Parathyroid adenoma (tissue), 2 donors: Measurements from ENCODE around the gene NFASC.

Source experiments
- H2AFZ ChIP-seq: fragments of 300-600 bp; sonication (generic); one replicate; pipeline ENCODE4 v1.7.0; 2017; ENCODE audit warnings: antibody characterized with exemption, mild to moderate bottlenecking
- H3K27ac ChIP-seq: fragments of 300-600 bp; sonication (generic); one replicate; pipeline ENCODE4 v1.7.0; 2017
- H3K27me3 ChIP-seq: fragments of 300-600 bp; sonication (generic); one replicate; pipeline ENCODE4 v1.7.0; 2017; ENCODE audit warnings: low read length; ENCODE audit not compliant: control insufficient read depth, insufficient read depth
- H3K36me3 ChIP-seq: fragments of 300-600 bp; sonication (generic); one replicate; pipeline ENCODE4 v1.7.0; 2017; ENCODE audit warnings: low read length; ENCODE audit not compliant: control insufficient read depth, insufficient read depth
- H3K4me1 ChIP-seq: fragments of 300-600 bp; sonication (generic); one replicate; pipeline ENCODE4 v1.7.0; 2017; ENCODE audit warnings: control low read depth
- H3K4me2 ChIP-seq: fragments of 300-600 bp; sonication (generic); one replicate; pipeline ENCODE4 v1.7.0; 2017; ENCODE audit warnings: low read length
- H3K4me3 ChIP-seq: fragments of 300-600 bp; sonication (generic); one replicate; pipeline ENCODE4 v1.7.0; 2017; ENCODE audit warnings: low read depth, low read length
- H3K79me2 ChIP-seq: fragments of 300-600 bp; sonication (generic); one replicate; pipeline ENCODE4 v1.7.0; 2017; ENCODE audit warnings: control low read depth
- H3K9ac ChIP-seq: fragments of 300-600 bp; sonication (generic); one replicate; pipeline ENCODE4 v1.7.0; 2017; ENCODE audit warnings: mild to moderate bottlenecking
- H3K9me3 ChIP-seq: fragments of 300-600 bp; sonication (generic); one replicate; pipeline ENCODE4 v1.7.0; 2017; ENCODE audit warnings: low read length; ENCODE audit not compliant: control insufficient read depth
- TF ChIP-seq, protein P1 (sequence below): fragments of 300-600 bp; sonication (generic); IDR thresholded peaks from one replicate; pipeline ENCODE4 v1.7.0; 2017; ENCODE audit warnings: antibody characterized with exemption, mild to moderate bottlenecking
- donor health status: primary hyperparathyroidism.

The NFASC gene

DNA sequence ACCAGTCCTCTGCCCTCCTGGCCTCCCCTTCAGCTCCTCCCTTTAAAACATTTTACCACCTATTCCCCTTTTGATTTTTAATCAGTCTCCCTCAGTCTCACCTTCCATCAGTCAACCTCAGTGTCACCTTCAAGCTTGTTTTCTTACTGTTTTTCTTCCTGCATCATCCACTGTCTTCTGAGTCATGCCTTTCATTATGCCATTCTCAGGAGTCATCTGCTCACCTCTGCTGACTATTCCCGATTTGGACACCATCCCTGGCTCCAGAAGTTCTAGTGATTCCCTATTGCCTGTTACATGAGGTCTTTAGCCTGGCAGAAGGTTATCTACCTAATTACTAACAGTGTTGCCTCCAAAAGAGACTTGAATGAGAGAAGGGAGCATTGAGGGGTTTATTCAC is 23.9 kb downstream of the NFASC start:
- no peak overlapping the region for H3K4me2 ChIP-seq
- H3K27ac ChIP-seq, result no peak overlapping the region
- no peak overlapping the region for H3K9ac ChIP-seq
- TF ChIP-seq, protein P1, sequence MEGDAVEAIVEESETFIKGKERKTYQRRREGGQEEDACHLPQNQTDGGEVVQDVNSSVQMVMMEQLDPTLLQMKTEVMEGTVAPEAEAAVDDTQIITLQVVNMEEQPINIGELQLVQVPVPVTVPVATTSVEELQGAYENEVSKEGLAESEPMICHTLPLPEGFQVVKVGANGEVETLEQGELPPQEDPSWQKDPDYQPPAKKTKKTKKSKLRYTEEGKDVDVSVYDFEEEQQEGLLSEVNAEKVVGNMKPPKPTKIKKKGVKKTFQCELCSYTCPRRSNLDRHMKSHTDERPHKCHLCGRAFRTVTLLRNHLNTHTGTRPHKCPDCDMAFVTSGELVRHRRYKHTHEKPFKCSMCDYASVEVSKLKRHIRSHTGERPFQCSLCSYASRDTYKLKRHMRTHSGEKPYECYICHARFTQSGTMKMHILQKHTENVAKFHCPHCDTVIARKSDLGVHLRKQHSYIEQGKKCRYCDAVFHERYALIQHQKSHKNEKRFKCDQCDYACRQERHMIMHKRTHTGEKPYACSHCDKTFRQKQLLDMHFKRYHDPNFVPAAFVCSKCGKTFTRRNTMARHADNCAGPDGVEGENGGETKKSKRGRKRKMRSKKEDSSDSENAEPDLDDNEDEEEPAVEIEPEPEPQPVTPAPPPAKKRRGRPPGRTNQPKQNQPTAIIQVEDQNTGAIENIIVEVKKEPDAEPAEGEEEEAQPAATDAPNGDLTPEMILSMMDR, result no peak
- no peaks in the 10 kb centered on the region for H3K9me3 ChIP-seq
- H3K79me2 ChIP-seq, result no peaks in the 10 kb centered on the region
- no peak overlapping the region for H3K4me3 ChIP-seq
- H3K4me1 ChIP-seq, result no peaks in the 10 kb centered on the region
- no peak overlapping the region for H2AFZ ChIP-seq
- H3K36me3 ChIP-seq, result no peaks in the 10 kb centered on the region
- no peaks in the 10 kb centered on the region for H3K27me3 ChIP-seq

- H3K9ac ChIP-seq, result no peak overlapping the region
- TF ChIP-seq, protein P1, result no peak
- H3K36me3 ChIP-seq, result no peaks in the 10 kb centered on the region
- H3K27ac ChIP-seq, result no peak overlapping the region
- no peaks in the 10 kb centered on the region for H3K79me2 ChIP-seq
- H3K27me3 ChIP-seq, result no peaks in the 10 kb centered on the region
- no peaks in the 10 kb centered on the region for H3K4me1 ChIP-seq
- H2AFZ ChIP-seq, result no peak overlapping the region
- H3K4me2 ChIP-seq, result no peak overlapping the region
- no peak overlapping the region for H3K4me3 ChIP-seq
- no peaks in the 10 kb centered on the region for H3K9me3 ChIP-seq
Measured at GRCh38 chr1:204896023-204896422, 25.4 kb downstream of the NFASC start.

- no peaks in the 10 kb centered on the region for H3K79me2 ChIP-seq
- H3K27ac ChIP-seq, result no peak overlapping the region
- H3K9ac ChIP-seq, result no peak overlapping the region
- H3K4me3 ChIP-seq, result no peak overlapping the region
- H2AFZ ChIP-seq, result no peak overlapping the region
- H3K9me3 ChIP-seq, result no peaks in the 10 kb centered on the region
- TF ChIP-seq, protein P1, result no peak
- H3K27me3 ChIP-seq, result no peaks in the 10 kb centered on the region
- H3K4me1 ChIP-seq, result no peaks in the 10 kb centered on the region
- no peaks in the 10 kb centered on the region for H3K36me3 ChIP-seq
- no peak overlapping the region for H3K4me2 ChIP-seq
Measured at GRCh38 chr1:204896787-204897469, 26.3 kb downstream of the NFASC start.

DNA sequence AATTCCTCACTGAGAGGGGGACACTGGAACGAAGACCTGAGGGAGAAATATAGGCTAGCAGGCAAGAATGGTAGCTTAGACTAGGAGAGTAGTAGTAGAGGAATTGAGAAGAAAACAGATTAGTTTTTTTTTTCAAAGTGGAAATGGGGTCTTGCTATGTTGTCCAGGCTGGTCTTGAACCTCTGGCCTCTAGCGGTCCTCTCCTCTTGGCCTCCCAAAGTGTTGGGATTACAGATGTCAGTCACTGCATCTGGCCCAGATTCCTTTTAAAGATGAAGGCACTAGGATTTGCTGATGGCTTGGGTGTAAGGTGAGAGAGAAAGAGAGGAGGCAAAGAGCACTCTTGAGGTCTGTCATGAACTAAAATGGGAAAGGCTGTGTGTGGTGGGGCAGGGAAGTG is 30.1 kb downstream of the NFASC start:
- TF ChIP-seq, protein P1, result no peak

GRCh38 chr1:204902671-204903070 is 32.0 kb downstream of the NFASC start:
- H3K9me3 ChIP-seq, result no peaks in the 10 kb centered on the region
- H3K79me2 ChIP-seq, result no peaks in the 10 kb centered on the region
- H3K27me3 ChIP-seq, result no peaks in the 10 kb centered on the region
- no peaks in the 10 kb centered on the region for H3K36me3 ChIP-seq
- no peak overlapping the region for H3K4me2 ChIP-seq
- H3K27ac ChIP-seq, result no peak overlapping the region
- no peak overlapping the region for H3K4me3 ChIP-seq
- TF ChIP-seq, protein P1, result no peak
- no peak overlapping the region for H3K9ac ChIP-seq
- H3K4me1 ChIP-seq, result no peaks in the 10 kb centered on the region
- H2AFZ ChIP-seq, result no peak overlapping the region

More for the DNA sequence above, 30.1 kb downstream of the NFASC start:
- Histone ChIP-seq H3K4me3 (no peak overlapping the region), H3K9me3 (no peaks in the 10 kb centered on the region), H2AFZ (no peak overlapping the region), H3K27me3 (no peaks in the 10 kb centered on the region), H3K27ac (no peak overlapping the region), H3K36me3 (no peaks in the 10 kb centered on the region), H3K79me2 (no peaks in the 10 kb centered on the region), H3K4me1 (no peaks in the 10 kb centered on the region), H3K4me2 (no peak overlapping the region), H3K9ac (no peak overlapping the region)
